AG10803 (cell line): ENCODE data around the gene IL17D.

Experiments used
- DNase-seq: peaks from one replicate; pipeline ENCODE4 v3.0.0; 2010; ENCODE audit warnings: low read depth
- H3K4me3 ChIP-seq: 2 replicates; pipeline ENCODE4 v1.5.1; 2011; ENCODE audit warnings: mild to moderate bottlenecking, low read length, control low read depth
- CTCF ChIP-seq: conservative IDR thresholded peaks from 2 replicates; pipeline ENCODE4 v1.5.1; 2011; ENCODE audit warnings: mild to moderate bottlenecking, low read length, control low read depth, inconsistent platforms

IL17D gene

GRCh38 chr13:20691616-20692015 lies 11.9 kb upstream of the IL17D start:
- TF ChIP-seq CTCF, result no peak
- DNase-seq, result no peak
- H3K4me3 ChIP-seq, result no peak overlapping the region

GRCh38 chr13:20696073-20696472 lies 7.4 kb upstream of the IL17D start:
- no peak overlapping the region for H3K4me3 ChIP-seq
- no peak for DNase-seq
- TF ChIP-seq CTCF, result no peak

- no peak for TF ChIP-seq CTCF
- DNase-seq, result no peak
- no peak overlapping the region for H3K4me3 ChIP-seq
Measured at GRCh38 chr13:20699715-20700114, 3.8 kb upstream of the IL17D start.

GRCh38 chr13:20700288-20700687 lies 3.2 kb upstream of the IL17D start:
- H3K4me3 ChIP-seq, result no peak overlapping the region
- no peak for TF ChIP-seq CTCF
- no peak for DNase-seq

- DNase-seq, result no peak
Measured at GRCh38 chr13:20701461-20701860, 2.0 kb upstream of the IL17D start.

GRCh38 chr13:20702530-20702914 lies 977 bp upstream of the IL17D start:
- peak overlapping the region; percentile 61 for H3K4me3 ChIP-seq
- TF ChIP-seq CTCF, result no peak
- no peak for DNase-seq

More at GRCh38 chr13:20701461-20701860, 2.0 kb upstream of the IL17D start:
- TF ChIP-seq CTCF, result no peak
- no peak overlapping the region for H3K4me3 ChIP-seq

GRCh38 chr13:20703780-20704458 lies 420 bp downstream of the IL17D start:
- H3K4me3 ChIP-seq, result peak overlapping the region; percentile 37
- peak; percentile 43 for TF ChIP-seq CTCF
- DNase-seq, result peak; percentile 71
